GF-D8 (cell line): ENCODE measurements around the gene NUDT16L1.

Source experiments
- DNase-seq: peaks from one replicate; lab custom pipeline; 2025; lab: John Stamatoyannopoulos, UW

NUDT16L1 gene

DNA sequence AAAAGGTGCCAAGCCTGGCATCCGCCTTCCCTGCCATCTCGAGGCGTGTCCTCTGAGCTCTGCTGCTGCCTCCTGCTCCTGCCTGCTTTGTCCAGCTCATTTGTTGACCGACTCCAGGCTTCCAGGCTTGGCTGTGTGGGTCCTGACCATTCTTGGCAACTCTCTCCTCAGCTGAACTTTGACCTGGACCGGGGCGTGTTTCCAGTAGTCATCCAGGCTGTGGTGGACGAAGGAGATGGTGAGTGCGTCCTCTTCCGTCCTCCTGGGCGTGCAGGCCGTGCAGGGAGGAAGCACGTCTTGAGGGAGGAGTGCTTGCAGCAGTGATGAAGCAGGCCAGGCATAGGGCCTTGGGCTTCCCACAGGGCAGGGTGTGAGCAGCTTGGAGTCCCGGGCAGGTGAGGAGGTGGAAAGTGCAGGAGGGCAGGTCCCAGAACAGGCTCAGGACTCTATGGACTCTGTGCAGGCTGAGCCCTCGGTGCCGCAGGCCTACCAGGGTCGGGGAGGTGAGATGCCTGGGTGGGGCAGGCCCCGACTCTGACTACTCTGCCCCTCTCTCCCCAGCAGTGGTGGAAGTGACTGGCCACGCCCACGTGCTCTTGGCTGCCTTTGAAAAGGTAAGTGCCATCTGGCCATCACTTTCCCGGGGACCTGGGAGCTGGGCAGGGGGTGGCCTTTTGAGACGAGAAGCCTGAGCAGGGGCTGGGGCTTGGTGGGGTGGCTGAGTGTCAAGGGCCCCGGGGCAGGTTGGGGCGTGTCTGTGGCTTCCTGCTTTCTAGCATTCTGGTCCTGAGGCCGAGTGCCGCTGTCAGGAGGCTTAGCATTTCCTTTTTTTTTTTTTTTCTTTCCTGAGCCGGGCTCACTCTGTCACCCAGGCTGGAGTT lies 28.6 kb upstream of the NUDT16L1 start:
- DNase-seq: peak; percentile 76

DNA sequence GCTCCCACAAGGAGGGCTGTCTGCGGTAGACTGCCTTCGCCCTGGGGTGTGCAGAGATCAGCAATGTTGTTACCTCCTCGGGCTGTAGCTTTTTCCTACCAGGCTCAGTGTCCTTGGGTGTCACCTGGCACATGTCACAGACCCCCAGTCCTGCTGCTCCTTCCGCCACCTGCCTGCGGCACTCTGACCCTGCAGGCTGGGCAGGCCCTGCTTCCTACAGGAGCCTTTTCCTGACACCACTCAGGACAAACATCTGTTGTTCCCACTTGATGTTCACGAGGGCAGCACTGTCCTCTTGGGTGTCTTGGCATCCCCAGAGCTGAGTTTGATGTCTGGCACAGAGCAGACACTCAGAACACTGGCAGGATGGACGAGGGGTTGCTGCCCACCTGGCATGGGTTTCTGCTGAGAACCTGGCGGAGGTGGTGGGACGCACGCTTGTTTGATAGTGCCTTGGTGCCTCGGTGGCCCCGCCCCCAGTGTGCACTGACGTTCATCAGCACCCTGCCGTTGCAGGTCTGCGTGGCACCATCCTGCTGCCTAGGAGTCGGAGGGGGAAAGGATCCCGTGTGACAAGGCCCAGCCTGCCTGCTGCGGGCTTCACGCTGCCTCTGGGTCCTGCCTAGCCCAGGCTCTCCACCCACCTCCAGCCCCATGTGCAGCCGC lies 26.7 kb upstream of the NUDT16L1 start:
- DNase-seq: no peak

DNA sequence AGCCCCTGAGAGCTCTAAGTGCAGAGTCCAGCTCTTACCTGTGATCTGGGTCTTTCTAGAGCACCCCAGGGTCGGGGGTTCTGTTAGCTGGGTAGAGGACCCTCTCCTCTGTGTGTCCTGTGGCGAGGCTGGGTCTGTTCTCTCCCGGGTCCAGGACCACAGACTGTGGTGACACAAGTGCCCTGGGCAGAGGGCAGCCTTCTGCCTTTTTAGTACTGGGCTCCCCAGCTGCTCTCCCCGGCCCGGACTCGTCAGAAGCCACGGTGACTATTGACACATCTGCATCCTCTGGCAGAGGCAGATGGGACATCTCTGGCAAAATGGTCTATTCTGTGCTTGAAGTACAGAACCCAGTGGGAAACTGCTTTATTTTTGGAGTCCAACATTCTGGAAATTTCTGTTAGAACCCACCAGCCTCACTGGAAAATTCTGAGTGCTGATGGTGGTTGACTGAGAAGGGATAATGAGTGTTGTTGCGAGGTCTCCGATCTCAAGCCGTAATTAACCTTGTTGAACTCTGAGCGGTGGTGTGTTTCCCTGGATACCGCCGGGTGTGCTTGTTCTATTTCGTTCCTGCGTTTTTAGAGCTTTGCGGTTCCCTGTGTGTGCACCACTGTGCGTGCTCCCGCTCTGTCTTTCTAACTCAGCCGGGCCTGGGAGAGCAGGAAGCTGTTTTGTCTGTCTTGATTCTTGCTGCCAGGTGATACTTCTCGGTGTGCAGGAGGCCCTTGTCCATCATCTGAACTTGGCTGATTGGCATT lies 26.0 kb upstream of the NUDT16L1 start:
- DNase-seq: no peak

DNA sequence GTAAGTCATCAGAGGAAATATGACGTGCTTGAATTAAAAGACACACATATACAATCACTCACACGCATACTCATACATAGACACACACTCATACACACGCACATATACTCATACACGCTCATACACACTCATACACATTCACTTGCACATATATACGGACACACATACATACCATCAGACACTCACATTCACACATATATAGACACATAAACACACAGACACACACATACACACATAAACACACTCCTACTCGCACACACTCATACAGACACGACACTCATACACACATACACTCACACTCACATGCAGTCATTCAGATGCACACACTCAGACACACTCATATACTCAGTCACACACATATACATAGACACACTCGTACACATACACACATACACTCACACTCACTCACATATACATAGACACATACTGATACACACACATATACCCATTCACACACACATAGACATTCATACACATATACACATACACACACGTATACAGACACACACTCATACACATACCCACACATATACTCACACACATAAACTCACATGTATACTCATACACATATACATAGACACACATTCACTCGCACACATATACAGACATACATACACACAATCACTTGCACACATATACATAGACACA lies 24.9 kb upstream of the NUDT16L1 start:
- DNase-seq: no peak

DNA sequence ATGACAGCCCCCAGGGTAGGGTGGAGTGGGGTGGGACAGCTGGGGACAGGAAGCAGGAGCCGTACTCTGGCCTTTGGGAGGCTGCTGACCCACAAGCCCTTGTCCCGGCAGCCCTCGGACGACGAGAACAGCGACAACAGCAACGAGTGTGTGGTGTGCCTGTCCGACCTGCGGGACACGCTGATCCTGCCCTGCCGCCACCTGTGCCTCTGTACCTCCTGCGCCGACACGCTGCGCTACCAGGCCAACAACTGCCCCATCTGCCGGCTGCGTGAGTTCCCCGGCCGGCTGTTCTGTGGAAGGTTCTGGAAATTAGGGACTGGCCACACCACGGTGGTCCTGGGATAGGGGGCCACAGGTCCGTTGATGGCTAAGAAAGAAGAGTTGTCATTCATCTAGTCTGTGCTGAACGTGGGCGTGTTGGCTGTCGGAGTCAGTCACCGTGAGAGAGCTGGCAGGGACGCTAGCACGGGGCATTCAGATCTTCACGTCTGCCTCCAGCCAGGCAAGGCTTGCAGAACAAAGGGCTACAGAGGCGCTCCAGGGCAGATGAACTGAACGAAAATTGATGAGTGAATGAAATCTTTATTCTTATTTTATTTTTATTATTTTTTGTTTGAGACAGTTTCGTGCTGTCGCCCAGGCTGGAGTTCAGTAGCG lies 19.8 kb upstream of the NUDT16L1 start:
- no peak for DNase-seq

DNA sequence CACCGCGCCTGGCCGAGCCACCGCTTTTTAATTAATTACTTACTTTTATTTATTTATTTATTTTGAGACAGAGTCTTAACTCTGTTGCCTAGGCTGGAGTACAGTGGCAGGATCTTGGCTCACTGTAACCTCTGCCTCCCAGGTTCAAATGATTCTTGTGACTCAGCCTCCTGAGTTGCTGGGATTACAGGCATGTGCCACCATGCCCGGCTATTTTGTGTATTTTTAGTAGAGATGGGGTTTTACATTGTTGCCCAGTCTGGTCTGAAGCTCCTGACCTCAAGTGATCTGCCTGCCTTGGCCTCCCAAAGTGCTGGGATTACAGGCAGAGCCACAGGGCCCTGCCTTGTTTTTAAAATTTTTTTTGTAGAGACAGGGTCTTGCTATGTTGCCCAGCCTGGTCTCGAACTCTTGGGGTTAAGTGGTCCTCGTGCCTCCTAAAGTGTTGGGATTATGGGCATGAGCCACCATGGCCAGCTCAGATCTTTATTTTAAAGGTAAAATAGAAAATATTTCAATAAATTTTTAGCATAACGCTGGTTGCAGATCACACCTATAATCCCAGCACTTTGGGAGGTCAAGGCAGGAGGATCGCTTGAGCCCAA lies 18.3 kb upstream of the NUDT16L1 start:
- DNase-seq: no peak

DNA sequence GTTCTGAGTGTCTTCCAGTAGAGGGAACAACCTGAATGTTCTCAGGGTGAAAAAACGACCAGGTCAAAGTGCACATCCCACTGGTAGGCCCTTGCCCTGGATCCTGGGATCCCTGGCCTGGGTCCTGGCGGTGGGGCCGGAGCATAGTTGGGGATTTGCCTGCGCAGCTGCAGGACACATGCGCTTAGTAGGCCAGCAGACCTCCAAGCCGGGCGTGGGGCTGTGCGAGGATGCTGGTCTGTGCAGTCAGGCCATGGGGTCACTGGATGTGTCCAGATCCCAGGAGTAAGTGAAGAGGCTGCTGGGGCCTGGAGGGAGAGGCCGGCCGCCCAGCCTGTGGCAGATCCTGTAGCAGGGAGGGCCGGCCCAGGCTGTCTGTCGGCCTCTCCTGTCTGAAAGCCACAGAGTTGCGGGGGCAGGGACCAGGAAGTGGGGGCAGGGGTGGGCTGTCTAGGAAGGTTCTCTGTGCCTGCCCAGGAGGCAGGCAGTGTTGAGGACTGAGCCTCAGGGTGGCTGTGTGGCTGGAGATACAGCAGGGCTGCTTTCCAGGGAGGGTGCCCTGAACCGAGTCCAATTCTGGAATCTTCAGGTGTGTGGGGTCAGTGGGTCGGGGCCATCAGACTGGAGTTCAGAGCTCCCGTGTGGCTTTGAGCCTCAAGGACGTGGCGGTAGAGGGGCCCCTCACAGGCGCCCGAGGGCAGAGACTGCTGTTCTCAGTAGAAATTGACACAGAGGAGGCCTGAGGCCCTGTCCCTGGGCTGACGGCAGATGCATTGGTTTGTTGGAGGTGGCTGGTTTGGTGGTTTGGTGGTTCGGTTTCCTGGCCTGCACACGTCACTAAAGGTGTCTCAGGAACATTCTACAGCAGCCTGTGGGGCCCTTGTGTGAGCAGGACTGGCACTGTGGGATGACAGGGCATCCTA lies 17.2 kb upstream of the NUDT16L1 start:
- DNase-seq: peak; percentile 38

DNA sequence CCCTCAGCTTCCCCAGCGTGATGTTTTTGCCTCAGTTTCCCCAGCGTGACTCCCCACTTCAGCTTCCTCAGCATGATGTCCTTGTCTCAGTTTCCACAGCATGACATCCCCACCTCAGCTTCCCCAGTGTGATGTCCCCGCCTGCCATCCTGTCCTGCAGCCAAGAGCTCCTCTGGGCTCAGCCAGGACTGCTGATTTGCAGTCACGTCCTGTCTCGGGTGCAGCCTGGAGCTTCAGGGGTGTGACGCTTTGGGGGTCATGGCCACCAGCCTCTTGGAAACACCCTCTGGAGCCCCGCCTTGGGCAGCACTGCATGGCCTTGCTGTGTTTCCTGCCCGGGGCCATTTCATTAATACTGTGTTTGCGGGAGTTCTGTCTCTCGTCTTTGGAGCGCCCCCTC lies 16.5 kb upstream of the NUDT16L1 start:
- DNase-seq: no peak

DNA sequence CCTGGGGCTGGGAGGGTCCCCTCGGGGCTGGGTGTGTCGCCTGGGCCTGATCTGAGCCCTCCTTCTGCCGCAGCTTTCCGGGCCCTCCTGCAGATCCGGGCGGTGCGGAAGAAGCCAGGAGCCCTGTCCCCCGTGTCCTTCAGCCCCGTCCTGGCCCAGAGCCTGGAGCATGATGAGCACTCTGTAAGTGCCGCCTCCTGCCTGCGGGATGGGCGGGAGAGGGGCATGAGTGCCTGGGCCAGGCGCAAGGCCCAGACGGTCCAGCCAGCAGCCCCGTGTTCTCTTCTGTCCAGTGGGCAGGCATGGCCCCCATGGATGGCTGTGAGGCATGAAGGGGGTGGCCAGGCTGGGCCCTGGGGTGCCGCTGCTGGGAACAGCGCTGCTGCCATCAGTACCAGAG lies 16.0 kb upstream of the NUDT16L1 start:
- DNase-seq: no peak

DNA sequence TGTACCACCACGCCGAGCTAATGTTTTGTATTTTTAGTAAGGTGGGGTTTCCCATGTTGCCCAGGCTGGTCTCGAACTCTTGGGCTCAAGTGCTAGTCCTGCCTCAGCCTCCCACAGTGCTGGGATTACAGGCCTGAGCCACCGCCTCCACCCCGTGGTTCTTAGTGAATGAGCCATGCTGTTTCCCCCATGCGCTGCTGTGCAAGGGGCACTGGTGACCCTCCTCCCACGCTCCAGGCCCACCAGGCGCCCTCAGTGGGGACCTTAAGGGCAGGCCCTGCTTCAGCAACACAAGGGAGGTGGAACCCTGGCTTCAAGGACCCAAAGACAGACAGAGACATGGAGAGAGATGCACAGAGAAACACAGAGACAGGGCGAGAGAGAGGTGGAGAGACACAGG lies 15.4 kb upstream of the NUDT16L1 start:
- no peak for DNase-seq

DNA sequence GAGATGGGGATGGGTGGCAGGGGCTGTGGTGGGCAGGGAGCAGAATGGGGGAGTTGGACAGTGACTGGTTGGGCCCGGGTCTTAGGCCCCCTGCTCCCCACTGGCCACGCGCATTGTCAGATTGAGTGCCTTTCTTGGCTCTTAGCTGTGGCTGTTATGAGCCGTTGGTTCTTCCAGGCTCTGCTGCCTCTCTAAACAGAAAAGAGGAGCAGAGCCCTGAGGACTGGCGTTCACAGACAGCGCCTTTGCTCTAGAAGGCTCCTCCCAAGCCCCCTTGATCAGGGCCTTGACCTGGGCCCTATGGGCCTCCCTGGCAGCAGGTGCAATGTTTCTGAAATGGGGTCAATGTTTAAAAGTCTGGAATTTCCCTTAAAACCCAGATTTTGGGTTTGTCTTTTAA lies 14.8 kb upstream of the NUDT16L1 start:
- DNase-seq: no peak

DNA sequence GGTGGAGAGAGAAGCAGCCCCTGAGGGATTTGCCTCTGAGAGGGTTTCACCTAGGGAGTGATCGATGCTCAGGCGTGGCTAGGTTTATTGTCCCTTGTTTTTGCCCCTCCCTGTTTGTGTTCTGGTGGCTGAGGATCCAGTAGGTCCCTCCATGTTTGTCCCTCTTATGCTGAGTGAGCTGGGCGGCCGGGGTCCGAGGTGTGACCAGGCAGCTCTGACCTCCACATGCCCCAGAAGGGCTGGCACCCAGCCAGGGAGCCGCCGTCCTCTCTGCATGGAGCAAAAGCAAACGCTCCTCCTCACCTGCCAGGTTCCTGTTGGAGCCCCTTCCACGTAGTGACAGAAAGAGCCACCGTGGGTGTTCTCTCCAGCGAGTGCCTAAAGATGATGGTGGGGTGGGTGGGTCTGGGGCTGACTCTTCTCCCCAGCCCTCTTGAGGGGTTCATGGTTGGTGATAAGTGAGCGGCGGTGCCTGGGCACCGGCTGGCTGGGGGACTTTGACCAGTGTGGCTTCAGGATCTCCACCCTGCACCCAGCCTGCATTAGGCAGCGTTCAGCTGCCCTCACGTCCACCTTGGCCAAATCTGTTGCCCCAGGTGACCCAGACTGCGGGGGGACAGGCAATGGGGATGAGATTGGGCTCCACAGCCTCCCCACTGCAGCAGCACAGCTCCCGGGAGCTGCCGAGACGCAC lies 14.1 kb upstream of the NUDT16L1 start:
- DNase-seq: no peak

DNA sequence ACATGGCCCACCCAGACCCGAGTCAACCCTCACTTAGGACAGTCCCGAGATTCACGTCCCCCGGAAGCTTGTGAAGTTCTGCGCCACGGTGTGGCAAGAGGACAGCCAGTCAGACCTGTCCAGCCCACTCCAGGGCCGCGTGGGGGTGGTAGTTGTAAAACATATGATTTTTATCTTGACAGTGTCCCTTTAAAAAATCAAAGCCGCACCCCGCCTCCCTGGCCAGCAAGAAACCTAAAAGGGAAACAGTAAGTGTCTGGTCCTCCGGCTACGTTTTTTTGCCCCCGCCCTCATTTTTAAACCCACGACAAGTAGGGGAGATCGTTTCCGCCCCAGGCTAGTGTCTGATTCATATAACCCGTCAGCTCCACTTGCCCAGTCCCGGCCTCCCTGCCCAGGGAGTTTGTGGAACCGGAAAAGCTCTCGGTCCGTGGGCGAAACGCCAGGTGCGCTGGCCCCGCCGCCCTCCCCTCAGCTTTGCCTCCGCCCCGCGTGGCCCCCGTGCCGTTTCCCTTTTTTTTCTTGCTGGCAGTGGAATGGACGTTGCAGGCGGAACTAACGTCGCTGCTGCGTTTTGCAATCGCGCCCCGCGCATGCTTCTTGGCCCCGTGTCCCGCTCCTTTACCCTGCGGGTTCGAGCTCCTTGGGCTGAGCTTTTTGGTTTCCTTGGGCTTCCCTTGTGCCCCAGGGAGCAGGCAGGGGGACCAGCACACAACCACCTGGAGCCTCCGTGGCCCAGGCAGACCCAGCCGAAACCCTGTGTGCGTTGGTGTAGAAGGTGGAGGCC lies 13.3 kb upstream of the NUDT16L1 start:
- DNase-seq: peak; percentile 94

DNA sequence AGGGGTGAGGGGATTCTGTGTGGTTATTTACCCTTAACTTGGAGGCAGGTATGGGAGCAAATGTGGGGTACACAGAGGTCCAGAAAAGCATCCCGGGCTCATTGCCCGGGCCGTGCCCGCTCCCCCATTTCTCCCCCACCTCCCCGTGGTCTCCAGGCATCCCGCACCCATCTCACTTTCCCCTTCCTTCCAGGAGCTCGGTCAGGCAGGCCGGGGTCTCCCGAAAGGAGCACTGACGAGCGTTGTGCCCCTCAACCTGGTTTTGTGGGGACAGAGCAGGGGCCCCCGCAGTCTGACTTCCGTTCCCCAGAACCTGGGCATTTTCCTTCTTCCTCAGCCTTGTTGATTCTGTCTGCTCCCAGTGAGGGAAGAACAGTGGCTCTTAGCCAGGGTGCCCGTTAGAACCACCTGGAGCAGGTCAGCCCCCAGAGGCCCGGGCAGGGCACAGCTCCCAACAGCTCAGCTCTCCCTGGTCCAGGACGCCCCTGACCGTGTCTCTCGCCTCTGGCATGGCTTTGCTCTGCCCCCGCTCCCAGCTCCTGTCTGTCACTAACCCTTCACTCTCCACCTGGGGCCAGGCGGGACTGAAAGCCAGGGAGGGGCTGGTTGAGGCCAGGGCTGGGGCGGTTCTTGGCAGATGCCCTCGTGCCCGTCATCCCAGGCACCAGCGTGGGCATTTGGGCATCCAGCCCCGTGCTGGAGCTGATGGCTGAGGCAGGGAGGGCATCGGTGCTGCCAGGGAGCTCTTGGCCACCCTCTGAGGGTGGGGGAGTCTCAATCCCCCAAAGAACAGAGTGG lies 12.5 kb upstream of the NUDT16L1 start:
- DNase-seq: no peak

DNA sequence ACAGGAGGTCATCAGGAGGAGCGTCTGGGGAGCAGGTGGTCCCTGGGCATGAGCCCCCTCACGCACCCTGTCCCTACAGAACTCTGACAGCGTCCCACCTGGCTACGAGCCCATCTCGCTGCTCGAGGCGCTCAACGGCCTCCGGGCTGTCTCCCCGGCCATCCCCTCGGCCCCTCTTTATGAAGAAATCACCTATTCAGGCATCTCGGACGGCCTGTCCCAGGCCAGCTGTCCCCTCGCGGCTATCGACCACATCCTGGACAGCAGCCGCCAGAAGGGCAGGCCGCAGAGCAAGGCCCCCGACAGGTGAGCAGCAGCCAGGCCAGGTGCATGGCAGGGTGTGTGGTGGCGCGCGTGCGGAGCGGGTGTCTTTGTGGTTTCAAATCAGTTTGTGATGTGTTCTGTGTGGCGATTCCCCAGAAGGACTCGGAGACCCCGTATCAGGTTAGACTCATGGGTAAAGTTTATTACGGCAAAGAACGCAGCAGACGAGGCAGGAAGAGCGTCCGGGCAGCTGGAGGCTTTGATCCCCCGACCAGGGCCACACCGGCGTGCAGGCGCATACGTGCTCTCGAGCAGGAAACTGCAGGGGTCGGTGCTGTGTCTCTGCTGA lies 11.8 kb upstream of the NUDT16L1 start:
- no peak for DNase-seq

DNA sequence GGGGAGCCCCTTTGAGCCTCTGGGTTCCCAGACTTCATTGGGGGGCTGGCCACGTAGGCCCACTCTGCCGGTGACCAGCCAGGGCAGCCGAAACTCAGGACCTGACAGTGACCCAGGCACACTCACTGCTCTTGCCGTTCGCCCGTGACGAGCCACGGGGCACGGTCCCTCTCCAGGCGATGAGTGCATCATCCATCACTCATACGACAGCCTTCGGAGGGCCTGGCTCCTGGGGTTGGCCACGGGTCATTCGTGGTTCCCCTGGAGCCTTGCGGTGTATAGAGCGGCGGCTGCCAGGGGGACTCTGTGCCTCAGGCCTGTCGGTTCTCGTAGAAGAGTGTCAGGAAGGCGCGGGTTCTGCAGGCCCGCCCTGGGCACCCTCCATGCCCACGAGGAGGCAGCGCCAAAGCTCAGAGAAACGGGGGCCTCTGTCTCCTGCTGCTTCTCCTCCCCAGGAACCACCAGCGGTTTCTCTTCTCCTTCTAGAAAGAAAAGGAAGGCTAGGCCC lies 11.2 kb upstream of the NUDT16L1 start:
- DNase-seq: no peak

DNA sequence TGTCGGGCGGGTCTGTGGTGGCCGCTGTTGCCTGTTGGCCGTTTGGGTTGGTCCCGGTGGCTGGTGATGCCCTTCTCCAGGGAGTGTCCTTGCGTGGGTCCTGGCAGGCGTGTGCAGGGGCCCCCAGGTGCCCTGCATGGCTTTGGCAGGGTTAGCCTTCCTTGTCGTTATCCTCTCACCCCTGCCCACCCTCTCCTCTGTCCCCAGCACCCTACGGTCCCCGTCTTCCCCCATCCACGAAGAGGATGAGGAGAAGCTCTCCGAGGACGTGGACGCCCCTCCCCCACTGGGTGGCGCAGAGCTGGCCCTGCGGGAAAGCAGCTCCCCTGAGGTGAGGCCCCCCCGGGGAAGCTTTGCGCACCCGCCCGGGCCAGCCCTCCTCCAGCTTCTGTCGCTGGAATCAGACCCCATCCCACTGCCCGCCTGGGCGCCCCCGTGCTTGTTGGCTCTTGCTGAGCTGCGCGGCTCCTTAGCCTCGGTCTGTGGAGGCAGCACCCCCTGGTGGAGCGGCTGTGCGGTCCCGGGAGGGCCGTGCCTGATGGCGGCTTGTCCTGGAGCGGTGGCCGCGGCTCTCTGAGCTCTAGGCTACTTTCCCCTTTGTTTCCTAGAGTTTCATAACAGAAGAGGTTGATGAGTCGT lies 10.6 kb upstream of the NUDT16L1 start:
- DNase-seq: no peak
